Activated T-helper 1 cell treated with anti-CD3 and anti-CD28 coated beads, Interleukin-2, amount 50 U/mL, for 16 hours (primary cell): ENCODE results near the gene EMC10.
"Not testable (repeated sequence)": the region's sequence is repeated elsewhere in the genome, so short reads cannot be mapped to it uniquely, and the experiment has no call there.

ENCODE experiments used
- DNase-seq, 2 donors: peaks; one replicate each; pipeline ENCODE4 v3.0.0-alpha.2; 2020; ENCODE audit warnings: low read depth in 1 of 2, low spot score in 1 of 2

EMC10 gene

GRCh38 chr19:50512999-50513745 is 36.9 kb downstream of the EMC10 start:
- DNase-seq = no peak

- DNase-seq = no peak
Measured at GRCh38 chr19:50513746-50514345, 37.5 kb downstream of the EMC10 start, which contains the start of gene ASPDH. Gene ASPDH (minus strand): TSS chr19:50513913. CDS start chr19:50513823, 90 bp downstream.

- no peak for DNase-seq
Measured at GRCh38 chr19:50514346-50515167, 38.2 kb downstream of the EMC10 start.

- no peak for DNase-seq
Measured at GRCh38 chr19:50515168-50515561, 38.9 kb downstream of the EMC10 start.

GRCh38 chr19:50516456-50516855 is 40.1 kb downstream of the EMC10 start:
- no peak for DNase-seq

GRCh38 chr19:50516964-50517703 is 40.8 kb downstream of the EMC10 start:
- DNase-seq = no peak

- no peak for DNase-seq
Measured at GRCh38 chr19:50517704-50518075, 41.4 kb downstream of the EMC10 start.

GRCh38 chr19:50518091-50519005 is 42.0 kb downstream of the EMC10 start:
- DNase-seq = no peak

GRCh38 chr19:50519006-50519575 is 42.8 kb downstream of the EMC10 start:
- DNase-seq = no peak

- no peak for DNase-seq
Measured at GRCh38 chr19:50520822-50521465, 44.6 kb downstream of the EMC10 start.

GRCh38 chr19:50522881-50523280 is 46.6 kb downstream of the EMC10 start:
- DNase-seq = no peak

- DNase-seq = not testable (repeated sequence)
Measured at GRCh38 chr19:50528052-50528451, 51.7 kb downstream of the EMC10 start.

GRCh38 chr19:50531171-50531612 is 54.9 kb downstream of the EMC10 start:
- DNase-seq = no peak

GRCh38 chr19:50532952-50533351 is 56.6 kb downstream of the EMC10 start:
- no peak for DNase-seq

GRCh38 chr19:50534478-50534877 is 58.2 kb downstream of the EMC10 start:
- no peak for DNase-seq

GRCh38 chr19:50535672-50536187 is 59.4 kb downstream of the EMC10 start:
- no peak for DNase-seq

- no peak for DNase-seq
Measured at GRCh38 chr19:50536662-50537305, 60.5 kb downstream of the EMC10 start.

GRCh38 chr19:50537306-50537685 is 61.0 kb downstream of the EMC10 start:
- DNase-seq = no peak
